ENCODE results near the gene MXRA8.

MXRA8 gene

GRCh38 chr1:1324524-1325287, 33.6 kb downstream of the MXRA8 start, which contains the start of the genes CPTP and INTS11:
Gene CPTP (plus strand): TSS chr1:1324802. CDS start chr1:1326911, 2,109 bp downstream.
Gene INTS11 (minus strand): TSS chr1:1324660. CDS start chr1:1324608, 52 bp downstream.
- Histone ChIP-seq H4K20me1 (ENCODE audit: insufficient read depth, low read length) (peaks cover 70% of the 10 kb centered on the region), H3K27ac (ENCODE audit: low read length) (peak within 1 kb of the TSS; percentile 75), H3K9me3 (ENCODE audit: insufficient read depth, low read length, severe bottlenecking) (no peaks in the 10 kb centered on the region), H3K4me2 (ENCODE audit: insufficient read depth, low read length) (peak within 1 kb of the TSS; percentile 100), H3K27me3 (ENCODE audit: insufficient read depth, low read length, poor library complexity) (no peaks in the 10 kb centered on the region), H3K4me1 (ENCODE audit: insufficient read depth, low read length) (peaks cover 51% of the 10 kb centered on the region), H3K4me3 (ENCODE audit: low read depth in 1 of 2, low read length in 2 of 2) (peak within 1 kb of the TSS; percentile 76 to 99), H3K79me2 (ENCODE audit: insufficient read depth, low read length) (peaks cover 67% of the 10 kb centered on the region), H3K9ac (ENCODE audit: low read depth, low read length) (peak within 1 kb of the TSS; percentile 91), H3K36me3 (ENCODE audit: insufficient read depth, low read length) (peaks cover 50% of the 10 kb centered on the region), H2AFZ (ENCODE audit: low read depth, low read length) (peak within 1 kb of the TSS; percentile 90)
- no peak for TF ChIP-seq EZH2 (IDR thresholded peaks at IDR 0.05; ENCODE audit: borderline replicate concordance, low read depth, low read length, severe bottlenecking)
- TF ChIP-seq, protein P1, sequence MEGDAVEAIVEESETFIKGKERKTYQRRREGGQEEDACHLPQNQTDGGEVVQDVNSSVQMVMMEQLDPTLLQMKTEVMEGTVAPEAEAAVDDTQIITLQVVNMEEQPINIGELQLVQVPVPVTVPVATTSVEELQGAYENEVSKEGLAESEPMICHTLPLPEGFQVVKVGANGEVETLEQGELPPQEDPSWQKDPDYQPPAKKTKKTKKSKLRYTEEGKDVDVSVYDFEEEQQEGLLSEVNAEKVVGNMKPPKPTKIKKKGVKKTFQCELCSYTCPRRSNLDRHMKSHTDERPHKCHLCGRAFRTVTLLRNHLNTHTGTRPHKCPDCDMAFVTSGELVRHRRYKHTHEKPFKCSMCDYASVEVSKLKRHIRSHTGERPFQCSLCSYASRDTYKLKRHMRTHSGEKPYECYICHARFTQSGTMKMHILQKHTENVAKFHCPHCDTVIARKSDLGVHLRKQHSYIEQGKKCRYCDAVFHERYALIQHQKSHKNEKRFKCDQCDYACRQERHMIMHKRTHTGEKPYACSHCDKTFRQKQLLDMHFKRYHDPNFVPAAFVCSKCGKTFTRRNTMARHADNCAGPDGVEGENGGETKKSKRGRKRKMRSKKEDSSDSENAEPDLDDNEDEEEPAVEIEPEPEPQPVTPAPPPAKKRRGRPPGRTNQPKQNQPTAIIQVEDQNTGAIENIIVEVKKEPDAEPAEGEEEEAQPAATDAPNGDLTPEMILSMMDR (IDR thresholded peaks at IDR 0.05; ENCODE audit: borderline replicate concordance, extremely low read depth, low read length, poor library complexity, severe bottlenecking): no peak
- DNase-seq (peak; percentile 95), ATAC-seq (ENCODE audit: insufficient read depth, low read depth) (peak; percentile 88)

DNA sequence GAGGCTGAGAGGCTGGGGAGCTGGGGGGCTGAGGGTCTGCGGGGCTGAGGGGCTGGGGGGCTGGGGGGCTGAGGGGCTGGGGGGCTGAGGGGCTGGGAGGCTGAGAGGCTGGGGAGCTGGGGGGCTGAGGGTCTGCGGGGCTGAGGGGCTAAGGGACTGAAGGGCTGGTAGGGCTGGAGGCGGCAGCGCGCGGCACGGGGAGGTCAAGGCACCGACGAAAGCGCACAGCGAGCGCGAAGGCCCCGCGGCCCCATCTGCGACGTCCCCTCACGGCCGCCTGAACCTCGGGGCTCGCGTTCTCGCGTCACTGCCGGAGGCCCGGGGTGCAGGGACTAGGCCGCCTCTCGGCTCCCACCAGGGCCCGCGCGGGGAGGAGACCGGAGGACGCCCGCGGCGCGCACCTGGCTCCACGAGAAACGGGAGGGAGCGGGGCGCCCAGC, 34.3 kb downstream of the MXRA8 start:
- Histone ChIP-seq H3K9ac (ENCODE audit: low read depth, low read length) (peak overlapping the region; percentile 91), H3K4me2 (ENCODE audit: insufficient read depth, low read length) (peak overlapping the region; percentile 100), H3K27ac (ENCODE audit: low read length) (peak overlapping the region; percentile 74), H4K20me1 (ENCODE audit: insufficient read depth, low read length) (peaks cover 71% of the 10 kb centered on the region), H3K36me3 (ENCODE audit: insufficient read depth, low read length) (peaks cover 56% of the 10 kb centered on the region), H3K27me3 (ENCODE audit: insufficient read depth, low read length, poor library complexity) (no peaks in the 10 kb centered on the region), H3K79me2 (ENCODE audit: insufficient read depth, low read length) (peaks cover 73% of the 10 kb centered on the region), H3K9me3 (ENCODE audit: insufficient read depth, low read length, severe bottlenecking) (no peaks in the 10 kb centered on the region), H3K4me1 (ENCODE audit: insufficient read depth, low read length) (peaks cover 51% of the 10 kb centered on the region), H3K4me3 (ENCODE audit: low read depth in 1 of 2, low read length in 2 of 2) (peak overlapping the region; percentile 76 to 99), H2AFZ (ENCODE audit: low read depth, low read length) (peak overlapping the region; percentile 80)
- DNase-seq (no peak), ATAC-seq (ENCODE audit: insufficient read depth, low read depth) (peak; percentile 47)
- no peak for TF ChIP-seq EZH2 (IDR thresholded peaks at IDR 0.05; ENCODE audit: borderline replicate concordance, low read depth, low read length, severe bottlenecking)
- TF ChIP-seq, protein P1 (IDR thresholded peaks at IDR 0.05; ENCODE audit: borderline replicate concordance, extremely low read depth, low read length, poor library complexity, severe bottlenecking): no peak

GRCh38 chr1:1322952-1323351, 35.4 kb downstream of the MXRA8 start:
- H3K4me3 ChIP-seq (ENCODE audit: low read depth in 1 of 2, low read length in 2 of 2): peak overlapping the region in 1 of 2 experiments; percentile 59; a peak in 2 of 4 replicates
- H4K20me1 ChIP-seq (ENCODE audit: insufficient read depth, low read length): peaks cover 75% of the 10 kb centered on the region
- no peaks in the 10 kb centered on the region for H3K9me3 ChIP-seq (ENCODE audit: insufficient read depth, low read length, severe bottlenecking)
- ATAC-seq (ENCODE audit: insufficient read depth, low read depth): no peak
- no peak overlapping the region for H3K27ac ChIP-seq (ENCODE audit: low read length)
- no peak for TF ChIP-seq EZH2 (IDR thresholded peaks at IDR 0.05; ENCODE audit: borderline replicate concordance, low read depth, low read length, severe bottlenecking)
- TF ChIP-seq, protein P1 (IDR thresholded peaks at IDR 0.05; ENCODE audit: borderline replicate concordance, extremely low read depth, low read length, poor library complexity, severe bottlenecking): no peak
- peaks cover 83% of the 10 kb centered on the region for H3K79me2 ChIP-seq (ENCODE audit: insufficient read depth, low read length)
- H2AFZ ChIP-seq (ENCODE audit: low read depth, low read length): no peak overlapping the region
- H3K4me1 ChIP-seq (ENCODE audit: insufficient read depth, low read length): peaks cover 51% of the 10 kb centered on the region
- peak overlapping the region; percentile 48 for H3K9ac ChIP-seq (ENCODE audit: low read depth, low read length)
- H3K36me3 ChIP-seq (ENCODE audit: insufficient read depth, low read length): peaks cover 60% of the 10 kb centered on the region
- H3K4me2 ChIP-seq (ENCODE audit: insufficient read depth, low read length): peak overlapping the region; percentile 84
- H3K27me3 ChIP-seq (ENCODE audit: insufficient read depth, low read length, poor library complexity): no peaks in the 10 kb centered on the region
- no peak for DNase-seq

All from DND-41 (cell line).